ENCODE results near the gene SLC48A1.

SLC48A1 gene

DNA sequence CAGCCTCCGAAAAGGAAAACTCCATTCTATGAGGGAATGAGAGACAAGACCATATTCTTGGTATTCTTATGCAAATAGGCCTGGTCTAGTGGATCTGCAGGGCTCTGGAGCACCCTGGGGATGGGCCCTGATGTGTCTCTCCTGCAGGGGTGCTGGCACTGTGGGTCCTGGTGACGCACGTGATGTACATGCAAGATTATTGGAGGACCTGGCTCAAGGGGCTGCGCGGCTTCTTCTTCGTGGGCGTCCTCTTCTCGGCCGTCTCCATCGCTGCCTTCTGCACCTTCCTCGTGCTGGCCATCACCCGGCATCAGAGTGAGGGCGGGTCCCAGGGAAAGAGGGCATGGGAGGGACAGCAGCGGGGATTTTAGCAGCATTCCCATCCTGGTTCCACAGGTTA lies 5.8 kb downstream of the SLC48A1 start:
- DNase-seq, result no peak

DNA sequence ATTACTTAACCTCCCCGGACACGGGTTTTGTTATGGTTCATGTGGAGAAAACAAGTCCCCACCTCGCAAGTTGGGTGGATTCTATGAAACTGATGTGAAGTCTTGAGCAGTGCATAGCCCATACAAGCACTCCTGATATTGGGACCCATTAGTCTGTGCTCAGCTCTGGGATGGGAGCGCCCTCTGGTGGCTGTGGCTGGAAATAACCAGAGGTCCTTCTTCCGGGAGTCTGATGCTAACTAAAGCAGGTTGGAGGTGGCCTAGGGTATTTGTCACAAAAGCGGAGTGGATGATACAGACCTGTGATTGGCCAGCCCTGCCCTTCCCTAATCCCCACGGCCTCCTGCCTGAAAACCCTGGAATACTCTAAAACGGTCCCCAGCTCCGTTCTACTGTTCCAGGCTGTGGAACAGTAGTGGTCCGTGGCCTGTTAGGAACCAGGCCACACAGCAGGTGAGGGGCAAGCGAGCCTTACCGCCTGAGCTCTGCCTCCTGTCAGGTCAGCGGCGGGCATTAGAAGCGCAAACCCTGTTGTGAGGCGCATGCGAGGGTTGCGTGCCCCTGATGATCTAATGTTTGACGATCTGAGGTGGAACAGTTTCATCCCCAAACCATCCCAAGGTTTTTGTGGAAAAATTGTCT lies 6.4 kb downstream of the SLC48A1 start:
- DNase-seq, result peak; percentile 79

GRCh38 chr12:47779943-47780504 lies 7.0 kb downstream of the SLC48A1 start:
- no peak for DNase-seq

DNA sequence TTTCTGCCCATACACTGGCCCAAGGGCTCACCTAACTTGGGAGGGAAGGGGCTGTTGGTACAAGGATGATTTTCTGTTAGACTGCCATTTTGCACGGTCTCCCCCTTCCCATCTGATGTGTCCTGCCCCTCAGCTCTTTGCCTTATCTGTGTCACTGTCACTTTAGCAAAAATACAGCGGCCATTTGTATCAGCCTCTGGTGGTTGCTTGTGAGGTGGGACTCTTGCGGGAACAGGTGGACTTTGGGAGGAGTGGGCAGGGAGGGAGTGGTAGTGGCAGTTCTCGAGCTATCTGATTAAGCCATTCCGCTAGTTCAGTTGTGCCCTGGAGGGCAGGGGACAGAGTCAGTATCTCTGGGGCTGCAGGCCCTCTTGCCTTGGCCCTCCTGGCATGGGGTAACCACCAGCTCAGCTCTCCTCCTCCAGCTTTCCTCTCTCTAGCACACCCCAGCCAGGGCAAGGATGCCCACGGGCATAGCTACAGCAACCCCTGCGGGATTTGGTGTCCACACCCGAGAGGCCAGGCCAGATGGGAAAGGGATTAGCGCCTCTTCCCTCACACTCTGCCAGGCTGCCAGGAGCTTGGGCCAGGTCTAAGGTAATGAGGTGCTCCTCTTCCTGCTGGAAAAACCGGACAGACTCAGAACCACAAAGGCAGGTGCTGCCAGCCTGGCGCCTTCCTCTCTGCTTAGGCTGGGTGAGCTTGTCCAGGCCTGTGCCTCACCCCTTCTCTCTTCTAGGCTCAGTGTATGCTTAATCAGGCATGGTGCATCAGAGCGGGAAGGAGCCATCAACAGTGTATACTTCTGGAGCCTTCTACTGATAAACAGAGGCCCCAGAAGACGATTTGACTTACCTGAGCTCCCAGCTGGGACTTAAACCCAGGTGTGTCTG lies 8.7 kb downstream of the SLC48A1 start:
- DNase-seq, result no peak

DNA sequence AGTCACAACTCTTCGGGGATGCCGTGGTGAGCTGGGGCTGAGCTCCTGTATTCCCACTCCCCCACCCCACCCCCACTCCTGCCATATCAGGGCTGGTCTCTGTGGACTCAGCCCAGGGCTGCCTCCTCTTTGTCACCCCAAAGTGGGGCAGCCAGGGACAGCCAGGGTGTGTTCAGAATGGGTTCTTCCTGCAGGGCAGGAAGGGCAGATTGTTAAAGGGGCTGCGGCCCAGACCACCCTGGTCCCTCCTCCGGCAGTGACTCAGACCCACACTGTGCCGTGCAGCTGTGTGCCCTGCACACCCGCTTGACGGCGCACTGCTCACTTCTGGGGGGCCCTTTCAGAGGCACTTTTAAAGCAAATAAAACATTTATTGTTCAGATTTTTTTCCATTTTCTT lies 9.3 kb downstream of the SLC48A1 start:
- DNase-seq, result no peak

GRCh38 chr12:47783024-47783755 lies 10.2 kb downstream of the SLC48A1 start:
- no peak for DNase-seq

DNA sequence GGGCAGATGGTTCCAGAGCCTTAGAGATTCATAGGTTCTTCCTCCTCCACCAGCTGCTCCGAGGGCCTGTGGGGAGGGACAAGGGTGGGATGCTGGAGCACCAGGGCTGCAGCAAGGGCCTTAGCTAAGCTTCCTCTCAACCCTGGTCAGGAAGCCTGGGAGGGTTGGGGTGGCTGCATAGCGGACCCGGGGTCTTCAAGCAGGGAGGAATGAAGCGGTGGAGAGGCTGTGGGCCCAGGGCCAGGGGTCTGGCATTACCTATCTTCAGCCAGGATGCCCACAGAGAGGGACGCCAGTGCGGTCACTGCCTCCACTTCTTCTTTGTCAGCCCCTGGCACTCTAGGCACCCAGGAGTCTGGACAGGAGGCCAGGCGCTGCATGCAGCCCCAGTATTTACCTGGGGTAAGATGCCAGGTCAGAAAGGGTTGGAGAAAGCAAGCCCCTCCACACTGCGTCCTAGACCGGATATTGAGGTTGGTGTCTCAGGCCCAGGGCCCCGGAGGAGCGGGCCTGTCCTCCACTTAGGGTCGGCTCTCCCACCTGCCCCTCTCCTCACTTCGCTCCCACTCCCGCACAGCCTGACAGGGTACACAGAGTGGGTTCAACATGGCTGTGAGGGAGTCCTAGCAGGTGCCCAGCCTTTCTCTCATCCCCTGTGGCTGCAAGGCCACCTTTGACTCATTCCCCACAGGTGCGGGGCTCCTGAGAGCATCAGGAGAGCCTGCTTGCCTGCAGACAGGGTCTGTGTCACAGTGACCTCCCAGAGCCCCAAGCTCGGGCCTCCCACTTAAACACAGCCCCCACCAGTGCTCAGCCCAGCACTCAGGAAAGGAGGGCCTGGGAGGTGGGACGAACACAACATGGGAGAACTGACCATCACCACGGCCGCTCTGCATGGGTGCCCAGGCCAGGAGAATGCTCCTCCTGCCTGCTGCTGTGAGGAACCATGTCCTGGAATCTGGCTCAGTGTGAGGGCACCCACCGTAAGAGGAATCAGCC lies 11.1 kb downstream of the SLC48A1 start:
- DNase-seq, result no peak

DNA sequence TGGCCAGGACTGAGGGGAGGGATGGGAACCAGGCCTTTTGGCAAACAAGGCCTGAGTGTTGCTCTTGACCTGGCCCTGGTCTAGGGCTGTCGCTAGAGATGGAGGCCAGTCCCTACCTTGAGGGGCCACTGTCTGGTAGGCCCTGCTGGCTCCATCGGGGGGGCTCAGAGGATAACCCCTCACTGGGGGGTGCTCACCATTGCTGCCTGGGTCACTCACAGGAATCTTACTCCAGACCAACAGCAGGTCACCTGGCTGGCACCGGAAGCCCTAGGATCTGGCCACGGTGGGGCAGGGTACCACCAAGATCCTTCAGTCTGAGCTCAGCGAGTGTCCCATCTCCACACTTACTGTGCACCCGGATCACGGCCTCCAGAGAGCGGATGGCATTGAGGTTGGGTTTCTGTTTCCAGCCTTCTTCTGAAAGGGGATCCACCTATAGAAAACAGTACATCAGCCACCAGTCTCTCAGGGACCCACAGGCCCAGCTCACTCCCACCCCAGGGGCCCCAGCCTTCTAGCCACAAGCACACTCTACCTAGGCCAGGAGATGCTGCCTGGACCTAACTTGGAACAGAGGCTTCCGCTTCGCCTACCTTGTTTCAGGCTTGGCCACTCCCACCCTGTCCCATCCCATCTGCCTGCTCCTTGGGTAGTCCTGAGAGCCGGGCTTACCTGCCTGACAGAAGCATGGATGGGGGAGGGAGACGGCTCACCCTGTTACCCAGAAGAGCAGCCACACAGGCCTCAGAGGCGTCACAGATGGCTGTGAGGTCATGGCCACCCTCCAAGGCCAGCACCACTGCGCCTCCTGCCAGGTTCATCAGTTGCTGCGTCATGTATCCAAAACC lies 12.2 kb downstream of the SLC48A1 start:
- no peak for DNase-seq

GRCh38 chr12:47785887-47786661 lies 13.0 kb downstream of the SLC48A1 start:
- DNase-seq, result no peak

- DNase-seq, result no peak
Measured at GRCh38 chr12:47786662-47787280, 13.7 kb downstream of the SLC48A1 start.

- DNase-seq, result no peak
Measured at GRCh38 chr12:47787596-47788319, 14.7 kb downstream of the SLC48A1 start.

DNA sequence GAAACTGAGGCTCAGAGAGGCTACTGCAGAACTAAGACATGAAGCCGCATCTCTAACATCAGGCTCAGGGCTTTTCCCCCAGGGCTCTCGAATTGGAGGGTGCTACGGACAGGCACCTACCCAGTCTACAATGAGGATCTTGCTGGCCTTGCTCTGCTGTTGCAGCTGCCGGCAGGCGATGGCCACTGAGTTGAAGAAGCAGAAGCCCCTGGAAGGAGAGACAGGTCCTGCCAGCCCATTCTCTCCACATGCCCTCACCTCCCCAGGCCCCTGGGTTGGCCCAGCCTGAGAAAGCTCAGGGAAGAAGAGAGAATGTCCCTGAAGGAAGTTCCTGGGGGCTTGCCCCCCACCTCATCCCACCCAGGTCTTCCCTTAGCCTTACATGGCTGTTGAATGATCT lies 16.1 kb downstream of the SLC48A1 start:
- DNase-seq, result no peak

- DNase-seq, result no peak
Measured at GRCh38 chr12:47789712-47790489, 16.9 kb downstream of the SLC48A1 start.

DNA sequence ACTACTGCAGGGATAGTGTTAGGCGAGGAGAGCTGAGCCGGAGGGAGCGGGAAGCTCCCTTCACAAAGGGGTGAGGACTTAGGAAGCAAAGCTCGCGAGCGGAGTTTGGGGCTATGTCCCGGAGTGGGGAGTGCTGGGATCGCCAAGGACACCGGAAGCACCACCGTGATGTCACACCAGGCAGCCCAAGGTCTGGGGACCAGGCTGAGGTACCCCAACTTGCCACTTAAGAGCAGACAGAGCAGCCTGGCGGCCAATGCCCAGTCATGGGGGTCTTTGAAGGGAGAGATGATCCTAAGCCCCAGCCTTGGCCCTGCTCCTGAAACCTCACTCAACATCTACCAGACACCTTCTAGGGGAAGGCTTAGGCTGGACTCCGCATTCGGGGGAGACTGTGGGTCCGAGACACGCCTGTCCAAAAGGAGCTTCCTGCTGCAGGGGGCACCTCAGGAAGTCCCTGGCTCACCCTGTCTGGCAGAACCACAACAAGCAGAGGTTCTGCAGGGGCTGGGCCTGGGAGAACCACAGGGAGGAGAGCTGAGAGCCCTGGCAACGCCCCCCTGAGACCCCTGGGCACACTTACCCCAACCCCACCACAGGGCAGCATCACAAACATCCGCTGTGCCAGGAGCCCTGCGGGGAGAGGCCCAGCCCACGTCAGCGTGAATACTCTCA lies 17.8 kb downstream of the SLC48A1 start:
- no peak for DNase-seq

DNA sequence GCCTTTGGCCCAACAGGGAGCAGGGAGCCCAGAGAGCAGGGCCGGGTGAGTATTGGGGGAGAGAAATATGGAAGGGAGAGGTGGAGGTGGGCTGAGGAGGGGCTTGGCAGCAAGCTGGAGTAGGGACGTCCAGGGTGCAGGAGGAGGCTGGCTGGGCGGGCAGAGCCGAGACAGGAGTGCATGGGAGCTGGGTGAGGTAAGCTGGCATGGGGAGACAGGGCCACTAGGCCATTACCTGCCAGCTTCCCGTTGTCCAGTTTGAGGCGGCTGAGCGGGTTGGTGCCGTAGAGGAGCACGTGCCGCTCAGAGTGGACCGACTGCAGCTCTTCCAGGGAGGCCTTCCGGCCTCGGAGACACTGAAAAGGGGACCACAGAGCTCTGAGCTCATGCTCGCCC lies 18.3 kb downstream of the SLC48A1 start:
- DNase-seq, result no peak

DNA sequence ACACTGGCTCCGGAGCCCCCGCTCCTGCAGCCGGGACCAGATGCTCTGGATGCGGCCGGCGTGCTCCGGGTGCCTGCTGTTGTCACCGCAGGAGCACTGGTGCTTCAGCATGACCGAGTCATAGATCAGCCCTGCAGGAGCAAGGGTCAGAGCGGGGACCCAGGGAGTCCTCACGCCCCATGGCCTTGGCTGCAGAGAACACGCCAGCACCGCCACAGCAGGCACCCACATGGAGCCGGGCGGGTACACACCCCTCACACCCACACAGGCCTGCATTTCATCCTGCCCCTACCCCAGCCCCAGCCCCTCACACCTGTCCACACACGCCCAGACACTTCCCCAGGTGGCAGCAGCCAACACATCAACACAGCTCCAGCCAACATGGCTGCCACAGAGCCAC lies 18.8 kb downstream of the SLC48A1 start:
- no peak for DNase-seq

DNA sequence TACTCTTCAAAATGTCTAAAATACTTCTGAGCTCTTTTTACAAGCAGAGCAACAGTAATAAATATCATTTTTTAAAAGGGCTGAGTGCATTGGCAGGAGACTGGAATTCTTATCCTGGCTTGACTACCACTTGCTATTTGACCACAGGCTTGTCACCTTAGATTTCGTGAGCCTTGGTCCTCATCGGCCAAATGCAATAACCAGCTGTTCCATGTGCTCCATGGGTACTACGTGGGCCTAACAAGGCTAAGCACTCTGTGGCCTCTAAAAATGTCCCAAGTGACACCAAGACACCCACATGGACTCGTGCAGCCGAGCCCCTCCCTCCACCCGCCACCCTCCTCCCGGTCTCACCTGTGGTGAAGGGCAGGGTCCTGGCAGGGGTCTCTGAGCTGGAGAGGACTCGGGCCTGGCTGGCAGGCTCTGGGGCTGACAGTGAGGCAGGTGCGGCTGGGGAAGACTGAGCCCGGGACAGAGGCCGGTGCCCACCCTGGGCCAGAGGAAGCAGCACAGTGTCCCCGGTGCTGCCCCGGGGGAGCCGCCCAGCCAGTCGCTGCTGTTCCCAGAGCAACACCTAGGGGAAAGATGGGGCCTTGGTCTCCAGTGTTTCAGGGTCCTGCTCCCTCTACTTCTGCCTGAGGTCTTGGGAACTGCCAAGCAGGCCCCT lies 20.1 kb downstream of the SLC48A1 start:
- DNase-seq, result no peak
